Measurements from ENCODE around the gene HDAC1.

DNA sequence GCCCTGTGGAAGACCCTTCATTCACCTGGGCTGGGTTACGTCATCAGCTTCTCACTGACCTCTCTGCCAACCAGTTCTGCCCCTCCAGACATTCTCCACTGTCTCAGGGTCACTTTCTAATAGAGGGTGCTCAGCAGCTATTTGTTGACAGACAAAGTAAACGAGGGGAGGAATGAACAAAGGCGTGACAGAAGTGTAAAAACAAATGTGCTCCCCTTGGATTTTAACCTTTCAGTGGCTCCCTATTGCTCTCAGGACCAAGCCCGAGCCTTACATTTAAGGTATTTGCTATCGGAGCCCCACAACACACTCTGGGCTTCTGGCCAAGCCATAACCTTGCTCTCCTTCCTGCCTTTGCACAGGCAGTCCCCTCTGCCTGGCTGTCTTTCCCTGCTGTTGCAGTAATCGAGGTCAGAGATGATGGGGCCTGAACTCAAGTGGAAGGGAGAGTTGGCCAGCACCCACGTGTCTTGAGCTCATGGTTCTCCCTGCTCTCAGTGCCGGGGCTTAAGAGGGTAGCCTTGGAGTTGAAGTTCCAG, 53.5 kb downstream of the HDAC1 start:
- TF ChIP-seq POLR2AphosphoS5 (IDR thresholded peaks at IDR 0.05; ENCODE audit: low read depth, low read length): no peak
- no peak for TF ChIP-seq TAF1 (IDR thresholded peaks at IDR 0.05; ENCODE audit: borderline replicate concordance, insufficient read depth, low read length)

Measured in PFSK-1 (cell line).